NB4 (cell line): ENCODE data around the gene ECD.
"Not testable (repeated sequence)": the region's sequence is repeated elsewhere in the genome, so short reads cannot be mapped to it uniquely, and the experiment has no call there.

Experiments
- DNase-seq: peaks from one replicate; pipeline ENCODE4 v3.0.0; 2010; ENCODE audit warnings: low read depth
- H3K4me3 ChIP-seq: one replicate; pipeline ENCODE4 v1.5.1; 2011; ENCODE audit warnings: mild to moderate bottlenecking, low read depth, low read length, moderate library complexity
- MYC ChIP-seq: IDR thresholded peaks from 2 replicates; pipeline ENCODE4 v1.6.1; 2011; ENCODE audit warnings: low read depth, low read length
- POLR2A ChIP-seq: IDR thresholded peaks from 2 replicates; pipeline ENCODE4 v1.6.1; 2011; ENCODE audit warnings: mild to moderate bottlenecking; ENCODE audit not compliant: insufficient read length; ENCODE audit errors: extremely low read depth
- TF ChIP-seq, protein P1 (sequence below): IDR thresholded peaks from 2 replicates; pipeline ENCODE4 v1.6.1; 2011; ENCODE audit warnings: low read depth, low read length
- TF ChIP-seq, protein P2 (sequence below): IDR thresholded peaks from one replicate; pipeline ENCODE4 v1.5.1; 2012; ENCODE audit warnings: low read depth, low read length

The ECD gene

DNA sequence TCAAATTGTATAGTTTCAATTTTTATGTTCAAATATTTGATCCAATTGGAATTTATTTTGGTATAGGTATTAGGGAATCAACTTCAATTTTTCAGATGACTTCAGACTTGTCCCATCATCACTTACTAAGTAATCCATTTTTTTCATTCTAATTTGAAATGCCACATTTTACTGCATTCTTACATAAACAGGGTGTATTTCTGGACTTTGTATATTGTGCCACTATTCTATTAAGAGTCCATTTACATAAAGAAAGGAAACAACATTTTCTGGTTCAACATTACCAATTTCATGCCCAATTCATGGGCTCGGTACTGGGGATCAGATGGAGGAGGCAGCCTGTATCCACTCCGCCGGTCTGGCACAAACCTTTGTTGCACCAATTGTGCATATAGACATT, 15.8 kb downstream of the ECD start:
- no peak for DNase-seq
- no peak overlapping the region for H3K4me3 ChIP-seq
- TF ChIP-seq POLR2A, result no peak
- TF ChIP-seq, protein P1, sequence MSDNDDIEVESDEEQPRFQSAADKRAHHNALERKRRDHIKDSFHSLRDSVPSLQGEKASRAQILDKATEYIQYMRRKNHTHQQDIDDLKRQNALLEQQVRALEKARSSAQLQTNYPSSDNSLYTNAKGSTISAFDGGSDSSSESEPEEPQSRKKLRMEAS, result no peak
- no peak for TF ChIP-seq MYC
- TF ChIP-seq, protein P2, sequence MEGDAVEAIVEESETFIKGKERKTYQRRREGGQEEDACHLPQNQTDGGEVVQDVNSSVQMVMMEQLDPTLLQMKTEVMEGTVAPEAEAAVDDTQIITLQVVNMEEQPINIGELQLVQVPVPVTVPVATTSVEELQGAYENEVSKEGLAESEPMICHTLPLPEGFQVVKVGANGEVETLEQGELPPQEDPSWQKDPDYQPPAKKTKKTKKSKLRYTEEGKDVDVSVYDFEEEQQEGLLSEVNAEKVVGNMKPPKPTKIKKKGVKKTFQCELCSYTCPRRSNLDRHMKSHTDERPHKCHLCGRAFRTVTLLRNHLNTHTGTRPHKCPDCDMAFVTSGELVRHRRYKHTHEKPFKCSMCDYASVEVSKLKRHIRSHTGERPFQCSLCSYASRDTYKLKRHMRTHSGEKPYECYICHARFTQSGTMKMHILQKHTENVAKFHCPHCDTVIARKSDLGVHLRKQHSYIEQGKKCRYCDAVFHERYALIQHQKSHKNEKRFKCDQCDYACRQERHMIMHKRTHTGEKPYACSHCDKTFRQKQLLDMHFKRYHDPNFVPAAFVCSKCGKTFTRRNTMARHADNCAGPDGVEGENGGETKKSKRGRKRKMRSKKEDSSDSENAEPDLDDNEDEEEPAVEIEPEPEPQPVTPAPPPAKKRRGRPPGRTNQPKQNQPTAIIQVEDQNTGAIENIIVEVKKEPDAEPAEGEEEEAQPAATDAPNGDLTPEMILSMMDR, result no peak

- not testable (repeated sequence) for DNase-seq
These were observed 17.0 kb downstream of the ECD start for GRCh38 chr10:73150633-73151413.

DNA sequence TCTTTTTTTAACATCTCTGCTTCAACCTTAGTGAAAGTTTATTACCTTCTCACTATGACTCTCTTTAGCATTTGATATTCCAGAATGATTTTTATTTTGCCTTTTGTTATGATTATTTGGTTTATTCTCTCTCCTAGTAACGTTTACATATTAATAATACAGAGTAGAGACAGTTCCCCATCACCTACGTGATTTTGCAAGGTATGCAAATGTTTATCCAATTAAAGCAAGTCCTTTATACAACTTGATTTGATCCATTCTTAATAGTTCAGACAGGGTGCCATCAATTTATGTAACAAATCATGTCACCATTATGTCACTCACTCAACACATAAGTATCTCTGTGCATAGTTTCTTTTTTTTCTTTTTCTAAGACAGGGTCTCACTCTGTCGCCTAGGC, 26.2 kb downstream of the ECD start:
- H3K4me3 ChIP-seq, result no peak overlapping the region
- TF ChIP-seq, protein P1, result no peak
- TF ChIP-seq, protein P2, result no peak
- TF ChIP-seq POLR2A (no peak), MYC (no peak)
- DNase-seq, result no peak

More at GRCh38 chr10:73150633-73151413, 17.0 kb downstream of the ECD start:
- not testable (repeated sequence) for H3K4me3 ChIP-seq

- H3K4me3 ChIP-seq, result no peak overlapping the region
- DNase-seq, result no peak
- TF ChIP-seq, protein P1, result no peak
- TF ChIP-seq, protein P2, result no peak
- TF ChIP-seq MYC, result no peak
- TF ChIP-seq POLR2A, result no peak
These were observed 28.6 kb downstream of the ECD start for GRCh38 chr10:73139251-73139650.

- TF ChIP-seq, protein P1, result no peak
- no peak for TF ChIP-seq MYC
- no peak for TF ChIP-seq POLR2A
- TF ChIP-seq, protein P2, result no peak
- DNase-seq, result no peak
These were observed 31.2 kb downstream of the ECD start for GRCh38 chr10:73136627-73137026.

GRCh38 chr10:73134727-73135126, 33.1 kb downstream of the ECD start:
- no peak for TF ChIP-seq MYC
- TF ChIP-seq, protein P1, result no peak
- no peak for TF ChIP-seq POLR2A
- TF ChIP-seq, protein P2, result no peak
- DNase-seq, result no peak

More at GRCh38 chr10:73136627-73137026, 31.2 kb downstream of the ECD start:
- no peak overlapping the region for H3K4me3 ChIP-seq

More at GRCh38 chr10:73134727-73135126, 33.1 kb downstream of the ECD start:
- no peak overlapping the region for H3K4me3 ChIP-seq
